Measurements from ENCODE around the gene PBX3. TPM values are rescaled to one million over a fixed set of nuclear protein-coding genes. Genes with fewer than 3 reads are reported as not detected.

Gene PBX3
- total and polyA plus RNA-seq, 2 experiments from 2014 or later: 13.4 to 30.9 TPM

DNA sequence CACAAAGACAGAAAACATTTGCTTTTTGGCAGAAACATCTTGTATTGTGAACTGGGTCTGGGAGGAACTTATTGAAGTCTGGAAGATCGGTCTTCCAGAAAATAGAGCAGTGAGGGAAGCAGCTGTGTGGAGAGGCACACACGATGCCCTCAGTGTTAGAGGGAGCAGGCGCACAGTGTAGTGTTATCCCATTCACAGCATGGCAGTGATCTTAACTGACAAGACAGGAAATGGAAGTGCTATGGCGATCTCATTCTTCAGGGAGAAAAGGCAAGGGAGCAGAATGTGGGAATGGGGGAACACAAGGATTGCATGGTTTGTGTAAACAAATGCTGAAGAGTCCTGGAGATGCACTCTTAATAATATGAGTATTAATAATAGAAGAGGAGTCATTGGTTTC, 161.0 kb downstream of the PBX3 start:
- Histone ChIP-seq H3K79me2 (ENCODE audit: insufficient read depth) (peaks cover 82% of the 10 kb centered on the region), H3K36me3 (ENCODE audit: low read depth) (no peaks in the 10 kb centered on the region), H3K9me2 (ENCODE audit: insufficient read depth) (no peaks in the 10 kb centered on the region), H3K4me2 (ENCODE audit: unreplicated experiment) (no peak overlapping the region), H2AFZ (no peak overlapping the region), H3K9me3 (ENCODE audit: low read depth) (no peaks in the 10 kb centered on the region), H3K4me3 (no peak overlapping the region), H3K27ac (no peak overlapping the region), H4K20me1 (ENCODE audit: insufficient read depth) (no peaks in the 10 kb centered on the region), H3F3A (ENCODE audit: insufficient read depth) (peaks cover 18% of the 10 kb centered on the region), H3K9ac (no peak overlapping the region), H3K27me3 (replicated peaks; ENCODE audit: insufficient read depth) (no peaks in the 10 kb centered on the region), H3K4me1 (ENCODE audit: insufficient read depth) (peaks cover 31% of the 10 kb centered on the region)
- no peak for TF ChIP-seq EZH2phosphoT487 (IDR thresholded peaks at IDR 0.05; ENCODE audit: insufficient read depth, low read depth)
- no peak for TF ChIP-seq EZH2 (IDR thresholded peaks at IDR 0.05; ENCODE audit: insufficient read depth, poor library complexity, severe bottlenecking)
- no peak for DNase-seq
- WGBS, 2 experiments (ENCODE audit: low coverage in 1 of 2, low lambda C conversion rate in 2 of 2, missing lambda C conversion rate in 2 of 2): 95 to 98% methylated on average over 4 of the region's 4 CpGs
- in situ Hi-C loops (cut with MboI): no loop called here

DNA sequence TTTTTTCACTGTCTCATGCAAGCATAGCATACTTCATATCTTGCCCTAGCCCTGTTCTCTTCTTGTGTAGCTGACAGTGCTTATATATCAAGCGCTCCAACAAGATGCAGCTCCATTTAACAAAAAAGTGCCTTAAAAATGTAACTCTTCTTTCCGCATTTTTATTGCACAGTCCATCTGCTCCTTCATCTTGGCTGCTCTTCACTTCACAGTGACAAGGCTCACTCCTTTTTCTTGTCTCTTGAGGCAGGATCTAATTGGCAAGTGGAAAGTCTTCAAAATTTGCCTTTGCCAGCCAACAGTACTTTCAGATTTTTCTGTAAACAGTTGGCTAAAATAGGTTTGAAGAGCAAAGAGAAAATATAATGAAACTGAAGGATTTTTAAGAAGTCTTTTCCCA, 161.8 kb downstream of the PBX3 start:
- no peak overlapping the region for H2AFZ ChIP-seq
- no peak overlapping the region for H3K27ac ChIP-seq
- H4K20me1 ChIP-seq (ENCODE audit: insufficient read depth): no peaks in the 10 kb centered on the region
- no peak for TF ChIP-seq EZH2 (IDR thresholded peaks at IDR 0.05; ENCODE audit: insufficient read depth, poor library complexity, severe bottlenecking)
- TF ChIP-seq EZH2phosphoT487 (IDR thresholded peaks at IDR 0.05; ENCODE audit: insufficient read depth, low read depth): no peak
- H3K4me1 ChIP-seq (ENCODE audit: insufficient read depth): peaks cover 29% of the 10 kb centered on the region
- no peaks in the 10 kb centered on the region for H3K9me2 ChIP-seq (ENCODE audit: insufficient read depth)
- H3K4me2 ChIP-seq (ENCODE audit: unreplicated experiment): no peak overlapping the region
- H3K36me3 ChIP-seq (ENCODE audit: low read depth): no peaks in the 10 kb centered on the region
- no peaks in the 10 kb centered on the region for H3K9me3 ChIP-seq (ENCODE audit: low read depth)
- H3K9ac ChIP-seq: no peak overlapping the region
- H3F3A ChIP-seq (ENCODE audit: insufficient read depth): peaks cover 13% of the 10 kb centered on the region
- H3K4me3 ChIP-seq: no peak overlapping the region
- peaks cover 81% of the 10 kb centered on the region for H3K79me2 ChIP-seq (ENCODE audit: insufficient read depth)
- in situ Hi-C loops (cut with MboI): no loop called here
- no peak for DNase-seq
- WGBS, 2 experiments (ENCODE audit: low coverage in 1 of 2, low lambda C conversion rate in 2 of 2, missing lambda C conversion rate in 2 of 2): 91 to 100% methylated on average over 2 of the region's 2 CpGs
- H3K27me3 ChIP-seq (replicated peaks; ENCODE audit: insufficient read depth): no peaks in the 10 kb centered on the region

DNA sequence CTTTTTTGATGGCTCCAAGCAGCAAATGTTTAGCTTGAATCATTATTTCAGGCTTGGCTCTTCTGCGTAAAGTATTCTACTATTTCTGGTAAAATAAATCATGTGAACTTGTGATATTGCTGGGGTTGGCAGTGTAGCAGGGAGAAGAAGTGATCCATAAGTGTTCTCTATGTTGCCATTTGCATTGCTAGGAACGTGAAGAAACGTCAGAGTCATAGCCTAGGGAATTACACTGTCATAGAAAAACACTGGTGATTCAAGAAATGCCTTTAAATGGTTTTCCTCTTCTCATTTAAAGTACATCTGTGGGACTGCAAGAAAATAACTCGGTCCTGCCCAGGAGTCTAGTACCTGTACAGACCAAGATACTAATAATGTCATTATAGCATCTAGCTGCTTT, 162.3 kb downstream of the PBX3 start:
- Histone ChIP-seq H3K27ac (no peak overlapping the region), H3K4me2 (ENCODE audit: unreplicated experiment) (no peak overlapping the region), H3K27me3 (replicated peaks; ENCODE audit: insufficient read depth) (no peaks in the 10 kb centered on the region), H3K9ac (no peak overlapping the region), H3K36me3 (ENCODE audit: low read depth) (no peaks in the 10 kb centered on the region), H3F3A (ENCODE audit: insufficient read depth) (peaks cover 13% of the 10 kb centered on the region), H4K20me1 (ENCODE audit: insufficient read depth) (no peaks in the 10 kb centered on the region), H3K9me2 (ENCODE audit: insufficient read depth) (no peaks in the 10 kb centered on the region), H3K79me2 (ENCODE audit: insufficient read depth) (peaks cover 79% of the 10 kb centered on the region), H3K4me3 (no peak overlapping the region), H3K9me3 (ENCODE audit: low read depth) (no peaks in the 10 kb centered on the region), H3K4me1 (ENCODE audit: insufficient read depth) (peaks cover 25% of the 10 kb centered on the region), H2AFZ (no peak overlapping the region)
- no peak for DNase-seq
- WGBS, 2 experiments (ENCODE audit: low coverage in 1 of 2, low lambda C conversion rate in 2 of 2, missing lambda C conversion rate in 2 of 2): 92 to 94% methylated on average over 4 of the region's 4 CpGs
- in situ Hi-C loops (cut with MboI): no loop called here
- TF ChIP-seq EZH2 (IDR thresholded peaks at IDR 0.05; ENCODE audit: insufficient read depth, poor library complexity, severe bottlenecking) (no peak), EZH2phosphoT487 (IDR thresholded peaks at IDR 0.05; ENCODE audit: insufficient read depth, low read depth) (no peak)

DNA sequence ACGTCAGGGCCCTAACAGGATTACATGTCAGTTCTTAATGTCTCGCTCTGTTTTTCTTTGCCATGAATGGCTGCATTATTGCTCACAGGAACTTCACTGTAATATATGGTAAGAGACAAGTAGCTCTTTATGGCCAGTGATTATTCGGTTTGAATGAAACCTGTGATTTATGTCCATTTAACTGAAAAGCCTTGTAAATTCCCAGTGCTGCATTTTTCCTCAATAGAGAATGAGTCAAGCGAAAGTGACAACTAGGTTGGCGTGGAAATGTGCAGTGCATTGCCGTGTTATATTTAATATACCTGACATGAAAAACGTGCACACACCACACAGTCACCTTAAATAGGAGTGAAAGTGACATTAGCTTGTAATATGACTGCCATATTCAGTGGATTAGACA, 163.1 kb downstream of the PBX3 start:
- Histone ChIP-seq H3K79me2 (ENCODE audit: insufficient read depth) (peaks cover 78% of the 10 kb centered on the region), H3K4me1 (ENCODE audit: insufficient read depth) (peaks cover 17% of the 10 kb centered on the region), H3K9me2 (ENCODE audit: insufficient read depth) (no peaks in the 10 kb centered on the region), H3K27me3 (replicated peaks; ENCODE audit: insufficient read depth) (no peaks in the 10 kb centered on the region), H2AFZ (no peak overlapping the region), H3K27ac (no peak overlapping the region), H3K9me3 (ENCODE audit: low read depth) (no peaks in the 10 kb centered on the region), H4K20me1 (ENCODE audit: insufficient read depth) (no peaks in the 10 kb centered on the region), H3K4me2 (ENCODE audit: unreplicated experiment) (no peak overlapping the region), H3K4me3 (no peak overlapping the region), H3K36me3 (ENCODE audit: low read depth) (no peaks in the 10 kb centered on the region), H3F3A (ENCODE audit: insufficient read depth) (peaks cover 13% of the 10 kb centered on the region), H3K9ac (no peak overlapping the region)
- in situ Hi-C loops (cut with MboI): no loop called here
- DNase-seq: no peak
- WGBS, 2 experiments (ENCODE audit: low coverage in 1 of 2, low lambda C conversion rate in 2 of 2, missing lambda C conversion rate in 2 of 2): 97% methylated on average over 7 of the region's 7 CpGs
- no peak for TF ChIP-seq EZH2phosphoT487 (IDR thresholded peaks at IDR 0.05; ENCODE audit: insufficient read depth, low read depth)
- no peak for TF ChIP-seq EZH2 (IDR thresholded peaks at IDR 0.05; ENCODE audit: insufficient read depth, poor library complexity, severe bottlenecking)
